HG02870 (cell line): Measurements from ENCODE around the gene OGFRL1.
"Not testable (repeated sequence)": the region's sequence is repeated elsewhere in the genome, so short reads cannot be mapped to it uniquely, and the experiment has no call there.

Experiments used
- ATAC-seq: cut with Tn5 transposase; IDR thresholded peaks from one replicate; pipeline ENCODE4 v1.9.1; 2021; ENCODE audit warnings: mild to moderate bottlenecking, moderate library complexity; ENCODE audit not compliant: unreplicated experiment

OGFRL1 gene

GRCh38 chr6:71288228-71289038 is at the start of gene OGFRL1:
Gene OGFRL1 (plus strand): TSS chr6:71288811. CDS start chr6:71288937, 126 bp downstream.
- ATAC-seq: peak; percentile 86

GRCh38 chr6:71239694-71240093 is 48.9 kb upstream of the OGFRL1 start:
- ATAC-seq: no peak

GRCh38 chr6:71245265-71246049 is 43.2 kb upstream of the OGFRL1 start:
- no peak for ATAC-seq

- ATAC-seq: no peak
Measured at GRCh38 chr6:71246596-71246995, 42.0 kb upstream of the OGFRL1 start.

GRCh38 chr6:71248306-71248765 is 40.3 kb upstream of the OGFRL1 start:
- peak; percentile 69 for ATAC-seq

GRCh38 chr6:71248878-71249544 is 39.6 kb upstream of the OGFRL1 start:
- ATAC-seq: no peak

GRCh38 chr6:71250099-71250602 is 38.5 kb upstream of the OGFRL1 start:
- no peak for ATAC-seq

GRCh38 chr6:71252410-71252809 is 36.2 kb upstream of the OGFRL1 start:
- ATAC-seq: no peak

- no peak for ATAC-seq
Measured at GRCh38 chr6:71252960-71253359, 35.7 kb upstream of the OGFRL1 start.

- no peak for ATAC-seq
Measured at GRCh38 chr6:71254323-71254722, 34.3 kb upstream of the OGFRL1 start.

- ATAC-seq: no peak
Measured at GRCh38 chr6:71258078-71258866, 30.3 kb upstream of the OGFRL1 start.

GRCh38 chr6:71259888-71260604 is 28.6 kb upstream of the OGFRL1 start:
- no peak for ATAC-seq

GRCh38 chr6:71262914-71263313 is 25.7 kb upstream of the OGFRL1 start:
- no peak for ATAC-seq

GRCh38 chr6:71266392-71266791 is 22.2 kb upstream of the OGFRL1 start:
- not testable (repeated sequence) for ATAC-seq

- peak; percentile 77 for ATAC-seq
Measured at GRCh38 chr6:71268735-71269437, 19.7 kb upstream of the OGFRL1 start.

GRCh38 chr6:71277926-71278600 is 10.5 kb upstream of the OGFRL1 start:
- peak; percentile 48 for ATAC-seq

GRCh38 chr6:71279321-71279720 is 9.3 kb upstream of the OGFRL1 start:
- ATAC-seq: no peak

GRCh38 chr6:71279740-71280139 is 8.9 kb upstream of the OGFRL1 start:
- ATAC-seq: no peak

GRCh38 chr6:71280701-71281100 is 7.9 kb upstream of the OGFRL1 start:
- no peak for ATAC-seq
